ENCODE results near the gene DCAF12L2.

DCAF12L2 gene

DNA sequence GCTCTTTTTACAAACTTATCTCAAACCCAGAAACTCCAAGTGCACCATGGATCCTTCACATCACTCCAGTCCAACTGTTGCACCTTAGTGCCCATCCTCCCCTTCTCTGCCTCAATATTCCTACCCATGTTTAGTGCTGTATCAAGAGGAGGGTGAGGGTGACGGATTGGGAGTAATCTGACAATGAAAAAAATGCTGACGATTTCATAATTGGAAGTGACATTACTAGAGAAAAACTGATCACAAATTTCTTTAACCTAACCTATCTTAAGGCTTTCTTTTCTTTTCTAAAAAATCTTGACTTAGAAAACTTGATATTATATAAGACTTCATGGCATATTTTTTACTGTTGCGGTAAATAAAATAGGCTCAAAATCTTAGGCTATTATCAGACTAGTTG lies 1.5 kb upstream of the DCAF12L2 start:
- DNase-seq, result no peak
- Histone ChIP-seq H3K79me1 (ENCODE audit: low read length) (no peaks in the 10 kb centered on the region), H3K4me2 (ENCODE audit: low read length) (no peak overlapping the region), H2BK12ac (ENCODE audit: low read length) (no peak overlapping the region), H2AK5ac (ENCODE audit: low read length) (no peak overlapping the region), H3K9me3 (ENCODE audit: insufficient read depth, low read depth, low read length) (no peaks in the 10 kb centered on the region), H3K4me3 (ENCODE audit: low read depth, low read length) (no peak overlapping the region), H4K12ac (ENCODE audit: low read depth, low read length) (no peak overlapping the region), H3K4ac (ENCODE audit: low read depth, low read length) (no peak overlapping the region), H2BK5ac (ENCODE audit: low read depth, low read length, poor library complexity) (no peak overlapping the region), H3K23ac (ENCODE audit: low read length) (no peak overlapping the region), H4K91ac (ENCODE audit: low read depth, low read length) (no peak overlapping the region), H4K8ac (ENCODE audit: low read depth, low read length) (no peak overlapping the region), H3K36me3 (ENCODE audit: control insufficient read depth in 1 of 2, insufficient read depth in 2 of 2, low read length in 2 of 2) (no peaks in the 10 kb centered on the region), H3K18ac (ENCODE audit: low read length) (no peak overlapping the region), H3K14ac (ENCODE audit: low read length) (no peak overlapping the region), H3K27ac (ENCODE audit: low read depth, low read length) (no peak overlapping the region), H2AFZ (ENCODE audit: insufficient read depth, low read length, poor library complexity) (no peak overlapping the region), H3K4me1 (ENCODE audit: control insufficient read depth in 1 of 2, insufficient read depth in 2 of 2, low read length in 2 of 2) (peaks cover 0 to 3% of the 10 kb centered on the region in 2 experiments), H3K79me2 (ENCODE audit: control insufficient read depth, insufficient read depth, low read length, poor library complexity) (no peaks in the 10 kb centered on the region), H2BK120ac (ENCODE audit: insufficient read depth, low read length, poor library complexity) (no peak overlapping the region), H3K9ac (ENCODE audit: low read length) (no peak overlapping the region), H3K27me3 (ENCODE audit: insufficient read depth, low read length) (no peaks in the 10 kb centered on the region)
- WGBS (ENCODE audit: extremely low coverage, insufficient coverage, insufficient read length), result no CpG with 5 or more reads among the region's 3 CpGs

DNA sequence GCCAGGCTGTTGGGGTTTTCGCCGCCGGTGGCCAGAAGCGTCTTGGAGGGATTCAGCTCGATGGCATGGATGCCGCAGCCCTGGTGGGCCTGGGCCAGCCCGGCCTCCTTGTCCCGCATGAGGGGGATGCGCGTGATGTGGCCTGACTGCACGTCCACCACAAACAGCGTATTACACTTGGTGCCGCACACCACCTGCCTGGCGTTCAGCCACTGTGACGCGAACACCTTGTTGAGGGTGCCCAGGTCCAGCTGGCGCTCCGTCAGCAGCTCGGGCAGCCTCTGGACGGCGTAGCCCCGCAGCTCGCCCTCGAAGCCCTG lies 728 bp downstream of the DCAF12L2 start:
- no peak overlapping the region for H3K14ac ChIP-seq (ENCODE audit: low read length)
- no peak overlapping the region for H4K91ac ChIP-seq (ENCODE audit: low read depth, low read length)
- no peaks in the 10 kb centered on the region for H3K79me2 ChIP-seq (ENCODE audit: control insufficient read depth, insufficient read depth, low read length, poor library complexity)
- no peak overlapping the region for H3K23ac ChIP-seq (ENCODE audit: low read length)
- H2BK120ac ChIP-seq (ENCODE audit: insufficient read depth, low read length, poor library complexity), result no peak overlapping the region
- no peak overlapping the region for H4K8ac ChIP-seq (ENCODE audit: low read depth, low read length)
- H3K18ac ChIP-seq (ENCODE audit: low read length), result no peak overlapping the region
- peaks cover 0 to 3% of the 10 kb centered on the region in 2 experiments for H3K4me1 ChIP-seq (ENCODE audit: control insufficient read depth in 1 of 2, insufficient read depth in 2 of 2, low read length in 2 of 2)
- no peak overlapping the region for H2BK5ac ChIP-seq (ENCODE audit: low read depth, low read length, poor library complexity)
- peak overlapping the region; percentile 59 for H3K4me3 ChIP-seq (ENCODE audit: low read depth, low read length)
- H3K9me3 ChIP-seq (ENCODE audit: insufficient read depth, low read depth, low read length), result no peaks in the 10 kb centered on the region
- no peak overlapping the region for H3K9ac ChIP-seq (ENCODE audit: low read length)
- H3K27me3 ChIP-seq (ENCODE audit: insufficient read depth, low read length), result no peaks in the 10 kb centered on the region
- no peak overlapping the region for H2AFZ ChIP-seq (ENCODE audit: insufficient read depth, low read length, poor library complexity)
- no peak overlapping the region for H3K4ac ChIP-seq (ENCODE audit: low read depth, low read length)
- H2AK5ac ChIP-seq (ENCODE audit: low read length), result no peak overlapping the region
- H3K4me2 ChIP-seq (ENCODE audit: low read length), result peak overlapping the region; percentile 57
- H2BK12ac ChIP-seq (ENCODE audit: low read length), result no peak overlapping the region
- H3K27ac ChIP-seq (ENCODE audit: low read depth, low read length), result no peak overlapping the region
- no peak overlapping the region for H4K12ac ChIP-seq (ENCODE audit: low read depth, low read length)
- H3K79me1 ChIP-seq (ENCODE audit: low read length), result no peaks in the 10 kb centered on the region
- no peak for DNase-seq
- H3K36me3 ChIP-seq (ENCODE audit: control insufficient read depth in 1 of 2, insufficient read depth in 2 of 2, low read length in 2 of 2), result no peaks in the 10 kb centered on the region
- WGBS (ENCODE audit: extremely low coverage, insufficient coverage, insufficient read length), result no CpG with 5 or more reads among the region's 24 CpGs

- Histone ChIP-seq H3K23ac (ENCODE audit: low read length) (no peak overlapping the region), H3K36me3 (ENCODE audit: control insufficient read depth in 1 of 2, insufficient read depth in 2 of 2, low read length in 2 of 2) (no peaks in the 10 kb centered on the region), H3K79me2 (ENCODE audit: control insufficient read depth, insufficient read depth, low read length, poor library complexity) (no peaks in the 10 kb centered on the region), H2BK12ac (ENCODE audit: low read length) (no peak overlapping the region), H3K4me3 (ENCODE audit: low read depth, low read length) (no peak overlapping the region), H4K8ac (ENCODE audit: low read depth, low read length) (no peak overlapping the region), H4K91ac (ENCODE audit: low read depth, low read length) (no peak overlapping the region), H3K9ac (ENCODE audit: low read length) (no peak overlapping the region), H2BK120ac (ENCODE audit: insufficient read depth, low read length, poor library complexity) (no peak overlapping the region), H4K12ac (ENCODE audit: low read depth, low read length) (no peak overlapping the region), H3K4me1 (ENCODE audit: control insufficient read depth in 1 of 2, insufficient read depth in 2 of 2, low read length in 2 of 2) (peaks cover 0 to 3% of the 10 kb centered on the region in 2 experiments), H3K18ac (ENCODE audit: low read length) (no peak overlapping the region), H3K4ac (ENCODE audit: low read depth, low read length) (no peak overlapping the region), H3K27me3 (ENCODE audit: insufficient read depth, low read length) (no peaks in the 10 kb centered on the region), H2BK5ac (ENCODE audit: low read depth, low read length, poor library complexity) (no peak overlapping the region), H2AFZ (ENCODE audit: insufficient read depth, low read length, poor library complexity) (no peak overlapping the region), H2AK5ac (ENCODE audit: low read length) (no peak overlapping the region), H3K79me1 (ENCODE audit: low read length) (no peaks in the 10 kb centered on the region), H3K27ac (ENCODE audit: low read depth, low read length) (no peak overlapping the region), H3K4me2 (ENCODE audit: low read length) (no peak overlapping the region), H3K14ac (ENCODE audit: low read length) (no peak overlapping the region), H3K9me3 (ENCODE audit: insufficient read depth, low read depth, low read length) (no peaks in the 10 kb centered on the region)
- WGBS (ENCODE audit: extremely low coverage, insufficient coverage, insufficient read length), result no CpG with 5 or more reads among the region's 37 CpGs
- no peak for DNase-seq
Measured at GRCh38 chrX:126164689-126165400, 1.2 kb downstream of the DCAF12L2 start.

- Histone ChIP-seq H2BK120ac (ENCODE audit: insufficient read depth, low read length, poor library complexity) (no peak overlapping the region), H4K8ac (ENCODE audit: low read depth, low read length) (no peak overlapping the region), H2AFZ (ENCODE audit: insufficient read depth, low read length, poor library complexity) (no peak overlapping the region), H3K9me3 (ENCODE audit: insufficient read depth, low read depth, low read length) (no peaks in the 10 kb centered on the region), H4K12ac (ENCODE audit: low read depth, low read length) (no peak overlapping the region), H3K4ac (ENCODE audit: low read depth, low read length) (no peak overlapping the region), H2BK12ac (ENCODE audit: low read length) (no peak overlapping the region), H3K27me3 (ENCODE audit: insufficient read depth, low read length) (no peaks in the 10 kb centered on the region), H3K9ac (ENCODE audit: low read length) (no peak overlapping the region), H4K91ac (ENCODE audit: low read depth, low read length) (no peak overlapping the region), H3K4me2 (ENCODE audit: low read length) (no peak overlapping the region), H3K14ac (ENCODE audit: low read length) (no peak overlapping the region), H3K23ac (ENCODE audit: low read length) (no peak overlapping the region), H3K79me2 (ENCODE audit: control insufficient read depth, insufficient read depth, low read length, poor library complexity) (no peaks in the 10 kb centered on the region), H3K79me1 (ENCODE audit: low read length) (no peaks in the 10 kb centered on the region), H3K4me1 (ENCODE audit: control insufficient read depth in 1 of 2, insufficient read depth in 2 of 2, low read length in 2 of 2) (peaks cover 0 to 3% of the 10 kb centered on the region in 2 experiments), H2AK5ac (ENCODE audit: low read length) (no peak overlapping the region), H2BK5ac (ENCODE audit: low read depth, low read length, poor library complexity) (no peak overlapping the region), H3K18ac (ENCODE audit: low read length) (no peak overlapping the region), H3K4me3 (ENCODE audit: low read depth, low read length) (no peak overlapping the region), H3K36me3 (ENCODE audit: control insufficient read depth in 1 of 2, insufficient read depth in 2 of 2, low read length in 2 of 2) (no peaks in the 10 kb centered on the region), H3K27ac (ENCODE audit: low read depth, low read length) (no peak overlapping the region)
- no peak for DNase-seq
- WGBS (ENCODE audit: extremely low coverage, insufficient coverage, insufficient read length), result no CpG with 5 or more reads among the region's 9 CpGs
Measured at GRCh38 chrX:126164226-126164625, 1.9 kb downstream of the DCAF12L2 start.
